ENCODE results near the gene HEPHL1.

DNA sequence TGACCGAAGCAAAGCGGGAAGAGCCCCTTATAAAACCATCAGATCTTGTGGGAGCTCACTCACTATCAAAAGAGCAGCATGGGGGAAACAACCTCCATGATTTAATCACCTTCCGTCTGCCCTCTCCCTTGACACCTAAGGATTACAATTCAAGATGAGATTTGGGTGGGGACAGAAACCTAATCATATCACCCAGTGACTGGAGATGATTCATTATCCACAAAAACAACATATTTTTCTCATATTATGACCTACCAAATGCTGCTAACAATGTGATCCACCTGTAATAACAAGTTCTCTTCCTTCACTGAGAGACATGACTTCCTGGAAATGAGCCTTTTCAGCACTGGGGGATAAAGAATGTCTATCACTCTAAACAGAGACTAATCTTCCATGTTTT lies 23.4 kb upstream of the HEPHL1 start:
- TF ChIP-seq REST (IDR thresholded peaks at IDR 0.05; ENCODE audit: insufficient read depth in 1 of 2, low read depth in 2 of 2, low read length in 2 of 2) (no peak), POLR2AphosphoS5 (IDR thresholded peaks at IDR 0.05; ENCODE audit: low read depth, low read length) (no peak)
